Head of caudate nucleus (tissue), 42 donors: Measurements from ENCODE around the gene RHOA.
"Not testable (repeated sequence)": the region's sequence is repeated elsewhere in the genome, so short reads cannot be mapped to it uniquely, and the experiment has no call there.

Experiments used
- DNase-seq, 42 donors: peaks; one replicate each; pipeline versions ENCODE4 v3.0.0 to v3.0.0-alpha.2; 2020 to 2021; ENCODE audit warnings: mixed read lengths in 7 of 42
- intact Hi-C: fragments of 100-400 bp; cut with DNase I; formaldehyde crosslinking; loops from one replicate; pipeline ENCODE4 v1.15.0; 2022

The RHOA gene

DNA sequence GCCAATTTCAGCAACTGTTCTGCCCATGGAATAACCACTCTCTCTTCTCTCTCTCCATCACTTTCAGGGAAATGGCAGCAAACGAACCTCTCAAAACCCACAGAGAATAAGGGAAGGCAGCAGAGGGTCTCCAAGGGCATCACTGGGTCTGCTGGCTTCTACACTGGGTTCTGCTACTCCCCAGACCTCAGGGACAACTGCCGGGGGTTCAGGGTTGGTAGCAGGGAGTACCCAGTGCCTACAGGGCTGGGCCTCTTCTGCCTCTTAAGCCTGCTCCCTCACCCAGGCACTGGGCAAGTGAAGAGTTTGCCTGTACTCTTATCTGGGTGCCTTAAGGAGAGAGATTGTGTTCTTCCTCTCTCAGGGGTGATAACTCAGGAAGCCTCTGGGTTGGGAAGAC, 3.0 kb upstream of the RHOA start:
- intact Hi-C loops, result loop anchor here (10.0 kb wide), 2 partner anchors 70 to 390 kb away; partner anchors contain the start of genes IMPDH2, NDUFAF3 and USP4
- no peak for DNase-seq

DNA sequence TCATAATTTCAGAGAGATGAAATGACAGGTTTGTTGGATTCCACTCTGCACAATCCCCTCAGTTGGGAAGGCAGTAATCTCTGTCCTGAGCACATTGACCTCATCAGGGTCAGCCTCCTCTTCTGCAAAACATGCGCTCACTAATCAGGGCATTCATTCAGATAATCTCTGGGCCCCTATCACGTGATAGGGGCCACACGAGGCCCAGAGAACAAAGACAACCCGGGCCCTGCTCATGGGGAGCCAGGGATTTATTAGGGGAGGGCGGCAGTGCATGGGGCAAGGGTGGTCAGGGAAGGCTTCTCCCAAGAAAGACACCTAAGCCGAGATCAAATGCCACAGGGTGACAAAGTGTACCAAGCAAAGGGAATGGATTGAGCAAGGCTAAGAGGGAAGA, 1.6 kb upstream of the RHOA start:
- DNase-seq, result no peak
- intact Hi-C loops, result loop anchor here (10.0 kb wide), 2 partner anchors 69 to 389 kb away; partner anchors contain the start of genes IMPDH2, NDUFAF3 and USP4

DNA sequence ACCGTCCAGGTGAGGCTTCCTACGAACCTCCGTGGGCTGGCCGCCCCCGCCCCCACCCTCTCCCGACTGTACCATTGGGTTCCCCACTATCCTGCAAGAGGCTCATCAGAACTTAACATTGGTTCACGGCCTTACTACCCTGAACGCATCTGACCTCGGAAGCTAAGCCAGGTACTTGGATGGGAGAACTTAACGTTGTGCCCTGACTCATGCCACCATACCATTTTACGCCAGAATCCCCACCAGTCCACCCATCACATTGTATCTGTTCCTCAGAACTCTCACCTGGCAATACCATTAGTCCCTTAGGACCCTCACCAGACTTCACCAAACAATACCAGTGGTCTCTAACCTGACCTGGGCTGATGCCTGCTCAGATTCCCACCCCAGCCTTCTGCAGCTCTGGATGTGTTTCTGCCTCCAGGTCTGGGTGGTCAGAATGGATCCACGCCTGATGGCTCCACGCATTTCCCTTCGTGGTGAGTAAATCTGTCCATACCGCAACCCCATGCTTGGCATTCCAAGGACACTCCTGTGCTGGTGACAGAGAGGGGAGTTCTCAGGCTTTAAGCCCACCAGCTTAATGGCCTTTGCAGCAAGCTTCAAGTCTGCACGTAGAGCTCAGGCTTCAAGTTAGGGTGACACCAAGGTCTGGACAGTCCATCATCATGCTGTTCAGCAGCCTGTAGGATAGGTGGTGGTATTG, 1.0 kb upstream of the RHOA start:
- DNase-seq, result no peak
- intact Hi-C loops, result loop anchor here (10.0 kb wide), 2 partner anchors 68 to 388 kb away; partner anchors contain the start of genes IMPDH2, NDUFAF3 and USP4

DNA sequence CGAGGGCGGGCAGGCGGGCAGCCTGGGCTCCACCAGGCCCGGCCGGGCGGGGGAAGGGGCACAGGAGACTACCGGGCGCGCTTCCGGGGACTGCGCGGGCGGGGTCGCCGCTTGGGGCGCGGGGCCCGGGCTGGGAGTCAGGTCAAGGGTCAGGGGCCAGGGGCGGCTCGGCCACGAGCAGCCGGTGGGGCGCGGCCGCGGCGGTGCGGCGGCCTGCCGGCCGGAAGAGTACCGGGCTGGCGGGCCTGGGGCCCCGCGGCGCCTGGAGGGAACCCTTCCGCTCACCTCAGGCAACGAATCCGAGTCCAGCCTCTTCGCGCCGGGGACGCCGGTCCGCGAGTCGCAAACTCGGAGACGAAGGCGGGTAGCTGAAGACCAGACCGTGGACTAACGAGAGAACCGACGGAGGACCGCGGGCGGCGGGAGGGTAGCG, 225 bp downstream of the RHOA start:
- intact Hi-C loops, result loop anchor here (10.0 kb wide), 2 partner anchors 67 to 387 kb away; partner anchors contain the start of genes IMPDH2, NDUFAF3 and USP4
- peak in 39 of 42 donors; percentile 28 to 77 (median 53) for DNase-seq

DNA sequence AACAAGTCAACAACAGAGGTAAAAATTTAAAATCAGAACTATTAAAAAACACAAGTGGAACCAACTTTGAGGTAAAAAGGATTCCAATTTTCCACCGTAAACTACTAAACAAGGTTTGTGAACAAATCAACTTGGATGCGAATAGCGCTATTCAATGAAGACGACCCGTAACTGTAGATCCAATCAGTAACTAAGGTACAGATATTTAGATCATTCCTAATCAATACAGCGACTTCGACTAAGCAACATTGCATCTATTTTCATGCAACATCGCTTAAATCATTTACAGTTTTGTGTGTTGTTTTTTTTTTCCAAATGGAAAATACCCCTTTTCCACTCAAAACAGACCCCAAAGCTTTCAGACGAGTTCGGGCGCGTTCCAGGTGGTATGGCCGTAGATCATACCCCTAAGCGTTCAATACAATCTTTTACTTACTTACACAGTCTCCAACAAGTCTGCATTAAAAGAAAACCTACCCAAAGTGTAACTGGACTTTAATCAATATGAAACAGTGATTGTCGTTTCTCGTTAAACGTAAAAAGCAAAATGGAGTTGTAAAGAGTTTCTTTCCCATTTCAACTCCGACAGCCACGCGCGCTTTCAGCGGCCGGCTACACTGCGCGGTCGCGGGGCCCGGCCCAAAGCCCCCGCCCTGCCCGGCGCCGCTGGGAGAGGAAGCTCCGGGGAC, 786 bp downstream of the RHOA start:
- peak in 1 of 42 donors; percentile 42 for DNase-seq
- intact Hi-C loops, result loop anchor here (10.0 kb wide), 2 partner anchors 66 to 386 kb away; partner anchors contain the start of genes IMPDH2, NDUFAF3 and USP4

DNA sequence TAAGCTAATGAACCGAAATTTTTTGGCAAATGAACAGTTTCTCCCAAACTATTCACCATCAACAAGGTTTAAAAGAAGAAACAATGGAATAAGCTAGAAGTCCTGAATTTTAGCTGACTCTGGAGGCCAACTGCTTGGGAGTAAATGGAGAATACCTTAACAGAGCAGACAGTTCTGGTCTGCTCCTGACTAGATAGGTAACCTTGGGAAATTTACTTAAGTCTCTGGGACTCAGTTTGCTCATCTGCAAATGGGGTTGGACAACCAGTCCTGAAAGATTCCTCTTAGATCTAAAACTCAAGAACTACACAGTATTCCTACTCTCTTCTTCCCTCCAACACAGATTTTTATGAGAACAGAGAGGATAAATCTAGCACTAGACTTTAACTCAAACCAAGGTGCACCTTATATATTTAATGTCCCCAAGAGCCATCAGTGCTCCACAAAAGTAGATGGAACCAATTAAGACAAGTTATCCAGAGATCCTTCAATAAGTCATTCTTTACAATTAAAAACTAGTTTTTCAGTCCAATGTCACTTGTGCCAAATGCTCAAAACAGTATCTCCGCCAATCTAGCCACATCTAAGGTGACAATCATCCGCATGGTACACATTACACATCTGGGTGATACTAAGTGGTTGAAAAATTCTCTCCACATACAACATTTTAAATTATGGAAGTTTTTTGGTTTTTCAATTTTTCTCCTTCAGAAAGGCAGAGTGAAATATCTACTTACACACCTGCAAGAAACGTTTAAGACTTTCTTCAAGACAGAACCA, 1.5 kb downstream of the RHOA start:
- no peak for DNase-seq
- intact Hi-C loops, result loop anchor here (10.0 kb wide), 2 partner anchors 65 to 385 kb away; partner anchors contain the start of genes IMPDH2, NDUFAF3 and USP4

DNA sequence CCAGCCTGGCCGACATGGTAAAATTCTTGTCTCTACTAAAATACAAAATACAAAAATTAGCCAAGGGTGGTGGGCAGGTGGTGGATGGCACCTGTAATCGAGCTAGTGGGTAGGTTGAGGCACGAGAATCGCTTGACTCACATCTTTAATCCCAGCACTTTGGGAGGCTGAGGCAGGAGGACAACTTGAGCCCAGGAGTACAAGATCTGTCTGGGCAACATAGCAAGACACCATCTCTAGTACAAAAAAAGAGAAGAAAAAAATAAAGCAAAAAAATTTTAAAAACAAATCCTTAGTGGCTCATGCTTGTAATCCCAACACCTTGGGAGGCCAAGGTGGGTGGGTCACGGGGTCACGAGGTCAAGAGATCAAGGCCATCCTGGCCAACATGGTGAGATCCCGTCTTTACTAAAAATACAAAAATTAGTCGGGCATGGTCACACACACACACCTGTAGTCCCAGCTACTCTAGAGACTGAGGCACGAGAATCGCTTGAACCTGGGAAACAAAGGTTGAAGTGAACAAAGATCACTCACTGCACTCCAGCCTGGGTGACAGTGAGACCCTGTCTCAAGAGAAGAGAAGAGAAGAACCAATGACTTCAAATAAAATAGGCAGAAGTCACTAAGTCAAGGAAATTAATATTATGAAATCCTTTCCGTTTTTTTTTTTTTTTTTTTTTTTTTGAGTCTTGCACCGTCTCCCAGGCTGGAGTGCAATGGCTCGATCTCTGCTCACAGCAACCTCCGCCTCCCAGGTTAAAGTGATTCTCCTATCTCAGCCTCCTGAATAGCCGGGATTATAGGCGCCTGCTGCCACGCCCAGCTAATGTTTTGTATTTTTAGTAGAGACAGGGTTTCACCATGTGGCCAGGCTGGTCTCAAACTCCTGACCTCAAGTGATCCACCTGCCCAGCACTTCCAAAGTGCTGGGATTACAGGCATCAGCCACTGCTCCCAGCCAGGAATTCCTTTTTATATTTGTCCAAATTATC, 4.9 kb downstream of the RHOA start:
- intact Hi-C loops, result no loop called here
- DNase-seq, result no peak

DNA sequence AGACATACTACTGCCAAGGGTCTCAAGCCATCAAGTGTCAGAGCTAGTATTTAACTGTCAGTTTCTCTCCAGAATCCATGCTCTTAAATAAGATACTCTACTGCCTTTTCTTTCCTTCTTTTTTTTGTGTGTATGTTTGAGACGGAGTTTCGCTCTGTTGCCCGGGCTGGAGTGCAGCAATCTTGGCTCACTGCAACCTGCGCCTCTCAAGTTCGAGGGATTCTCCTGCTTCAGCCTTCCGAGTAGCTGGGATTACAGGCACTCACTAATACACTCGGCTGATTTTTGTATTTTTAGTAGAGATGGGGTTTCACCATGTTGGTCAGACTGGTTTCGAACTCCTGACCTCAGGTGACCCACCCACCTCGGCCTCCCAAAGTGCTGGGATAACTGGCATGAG, 6.2 kb downstream of the RHOA start:
- intact Hi-C loops, DNase-seq: not testable (repeated sequence)

DNA sequence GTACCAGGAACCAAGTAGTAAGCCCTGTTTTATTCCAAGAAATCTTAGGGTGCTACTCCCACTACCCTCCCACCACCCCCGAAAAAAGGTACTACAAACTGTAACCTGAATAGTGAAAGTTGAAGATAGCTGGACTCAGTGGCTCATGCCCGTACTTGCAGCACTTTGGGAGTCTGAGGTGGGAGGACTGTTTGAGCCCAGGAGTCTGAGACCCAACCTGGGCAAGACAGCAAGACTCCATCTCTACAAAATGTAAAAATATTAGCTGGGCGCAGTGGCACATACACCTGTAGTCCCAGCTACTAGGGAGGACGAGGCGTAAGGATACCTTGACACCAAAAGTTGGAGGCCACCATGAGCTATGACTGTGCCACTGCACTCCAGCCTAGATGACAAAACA, 7.9 kb downstream of the RHOA start:
- no peak for DNase-seq
- intact Hi-C loops, result no loop called here

DNA sequence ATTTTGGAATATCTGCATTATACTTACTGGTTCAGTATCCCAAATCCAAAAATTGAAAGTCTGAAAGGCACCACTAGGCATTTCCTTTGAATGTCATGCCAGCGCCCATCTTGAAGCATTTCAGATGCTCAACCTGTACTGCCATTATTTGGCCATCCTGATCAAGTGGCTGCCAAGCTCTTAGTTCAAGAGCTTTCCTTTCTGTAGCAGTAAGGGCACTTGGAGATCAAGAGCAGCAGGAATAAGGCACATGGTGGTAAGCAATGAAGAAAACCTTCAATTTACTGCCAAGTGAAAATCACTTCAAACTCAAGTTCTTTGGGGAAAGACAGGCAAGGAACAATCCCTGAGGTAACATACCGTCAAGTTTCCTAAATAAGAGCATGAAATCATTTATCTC, 10.0 kb downstream of the RHOA start:
- intact Hi-C loops, result no loop called here
- DNase-seq, result no peak

DNA sequence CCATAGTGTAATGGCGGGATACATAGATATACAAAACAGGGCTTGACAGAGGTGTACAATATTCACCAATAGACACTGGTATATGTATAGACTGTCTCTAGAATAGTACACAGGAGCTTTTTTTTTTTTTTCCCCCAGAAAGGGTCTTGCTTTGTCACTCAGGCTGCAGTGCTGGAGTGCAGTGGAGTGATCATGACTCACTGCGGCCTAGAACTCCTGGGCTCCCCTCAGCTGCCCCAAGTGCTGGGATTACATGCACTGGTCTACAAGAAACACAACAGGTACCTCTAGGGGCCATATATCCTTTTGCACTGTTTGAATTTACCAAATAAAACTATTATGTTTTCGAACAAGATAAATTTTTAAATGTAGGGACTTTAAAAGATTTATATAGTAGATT, 12.3 kb downstream of the RHOA start:
- DNase-seq, result no peak
- intact Hi-C loops, result no loop called here

DNA sequence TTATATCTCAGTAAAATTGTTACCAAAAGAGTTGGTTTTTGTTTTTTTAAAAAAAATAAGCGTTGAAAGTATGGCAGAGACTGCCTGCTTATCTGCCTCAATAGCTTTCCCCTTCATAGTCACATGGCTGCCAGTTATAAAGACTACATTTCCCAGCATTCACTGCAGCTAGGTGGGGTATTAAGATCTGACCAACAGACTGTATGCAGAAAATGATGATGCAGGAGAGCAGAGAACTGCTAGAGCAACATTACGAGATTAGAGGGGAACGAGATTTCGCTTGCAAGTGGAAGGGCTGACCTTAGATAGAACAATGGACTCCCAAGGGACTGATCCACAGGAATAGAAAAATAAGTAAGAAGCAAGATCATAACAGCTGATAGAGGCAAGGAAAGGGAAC, 14.3 kb downstream of the RHOA start:
- peak in 3 of 42 donors; percentile 24 to 40 (median 35) for DNase-seq
- intact Hi-C loops, result no loop called here

DNA sequence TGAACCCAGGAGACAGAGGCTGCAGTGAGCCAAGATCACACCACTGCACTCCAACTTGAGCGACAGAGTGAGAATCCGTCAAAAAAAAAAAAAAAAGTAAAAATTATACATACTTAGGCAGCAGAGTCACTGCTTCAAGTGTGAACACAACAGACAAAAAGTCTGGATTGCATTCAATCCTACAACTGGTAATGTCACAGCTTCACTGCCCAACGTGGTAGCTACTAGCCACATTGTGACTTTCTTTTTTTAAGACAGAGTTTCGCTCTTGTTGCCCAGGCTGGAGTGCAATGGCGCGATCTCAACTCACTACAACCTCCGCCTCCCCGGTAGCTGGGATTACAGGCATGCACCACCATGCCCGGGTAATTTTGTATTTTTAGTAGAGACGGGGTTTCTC, 20.5 kb downstream of the RHOA start:
- DNase-seq, intact Hi-C loops: not testable (repeated sequence)

DNA sequence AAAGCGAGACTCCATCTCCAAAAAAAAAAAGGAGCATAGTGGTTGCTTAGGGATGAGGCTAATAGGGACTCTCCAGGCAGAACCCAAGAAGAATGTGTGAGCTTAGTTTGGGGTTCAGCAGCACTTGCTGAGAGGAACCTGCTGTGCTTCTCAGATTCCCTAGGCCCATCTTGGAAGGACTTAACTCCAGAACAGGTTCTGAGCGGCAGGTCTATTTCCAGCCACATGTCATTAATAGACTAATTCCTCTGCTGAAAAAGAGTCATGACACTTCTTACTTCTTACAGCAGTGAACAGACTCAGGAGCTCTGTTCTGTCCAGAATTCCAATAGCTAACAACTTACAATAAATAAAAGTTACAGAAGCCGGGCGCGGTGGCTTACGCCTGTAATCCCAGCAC, 22.5 kb downstream of the RHOA start:
- no peak for DNase-seq

DNA sequence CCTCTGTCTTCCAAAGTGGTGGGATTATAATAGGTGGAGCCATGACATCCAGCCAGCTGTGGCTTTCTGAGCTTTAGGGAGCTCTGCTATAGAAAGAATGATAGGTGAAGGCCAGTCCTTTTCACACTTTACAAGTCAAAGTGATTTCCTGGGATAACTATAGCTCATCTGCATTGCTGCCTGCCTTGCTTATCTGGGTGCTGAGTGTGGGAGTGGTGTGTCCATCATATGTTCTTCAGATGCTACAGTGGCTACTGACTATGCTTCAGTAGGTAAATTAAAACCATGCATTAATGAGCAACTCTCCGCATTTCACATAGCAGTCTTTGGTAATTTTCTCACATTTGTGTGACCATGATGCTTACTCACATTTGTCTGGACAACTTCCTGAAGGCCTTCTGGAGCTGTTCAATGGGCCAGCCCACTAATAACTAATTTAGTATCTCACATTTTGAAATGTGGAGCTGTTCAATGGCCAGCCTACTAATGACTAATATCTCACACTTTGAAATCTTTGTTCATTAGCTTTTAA, 23.4 kb downstream of the RHOA start:
- intact Hi-C loops, result no loop called here
- DNase-seq, result no peak

More for the DNA sequence above, 22.5 kb downstream of the RHOA start:
- intact Hi-C loops, result no loop called here

DNA sequence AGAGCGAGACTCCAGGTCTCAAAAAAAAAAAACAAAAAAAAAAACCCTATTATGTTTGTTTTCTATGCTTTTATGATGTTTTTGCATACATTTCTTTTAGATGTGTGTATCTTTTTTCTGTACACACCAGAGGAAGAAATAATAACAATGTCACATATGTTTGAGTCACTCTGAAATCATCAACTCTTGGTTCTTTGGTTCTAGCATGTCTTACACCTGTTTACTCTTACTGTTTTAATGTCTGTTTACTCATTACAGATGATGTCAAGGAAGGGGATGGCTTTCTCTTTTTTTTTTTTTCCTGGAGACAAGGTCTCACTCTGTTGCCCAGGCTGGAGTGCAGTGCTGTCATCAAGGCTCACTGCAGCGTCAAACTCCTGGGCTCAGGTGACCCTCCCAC, 24.1 kb downstream of the RHOA start:
- no peak for DNase-seq
- intact Hi-C loops, result no loop called here

DNA sequence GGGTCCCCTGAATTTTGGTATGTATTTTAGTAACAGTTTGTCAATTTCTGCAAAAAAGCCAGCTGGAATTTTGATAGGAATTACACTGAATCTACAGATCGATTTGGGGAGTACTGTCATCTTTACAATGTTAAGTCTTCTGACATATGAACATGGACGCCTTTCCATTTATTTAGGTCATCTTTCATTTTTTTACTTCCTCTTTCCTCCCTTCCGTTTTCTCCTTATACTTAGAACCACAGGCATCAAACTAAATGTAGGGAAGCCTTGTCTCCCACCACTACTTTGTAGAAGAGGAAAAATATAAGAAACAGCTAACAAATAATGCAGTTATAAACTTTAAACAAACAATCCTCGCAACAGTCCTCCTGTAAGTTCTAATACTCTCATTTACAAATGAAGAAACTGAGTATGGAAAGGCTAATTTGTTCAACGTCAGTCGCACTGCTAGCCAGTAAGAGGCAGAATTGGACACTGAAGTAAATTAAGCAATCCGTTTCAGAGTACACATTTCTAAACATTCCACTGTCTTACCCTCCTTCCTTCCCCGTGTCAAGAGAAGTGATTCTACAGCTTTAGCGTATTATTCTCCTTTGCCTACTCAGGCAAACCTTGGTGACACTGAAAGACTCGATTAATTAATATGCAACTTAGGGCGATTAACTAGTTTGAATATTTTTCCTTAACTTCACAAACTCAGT, 25.6 kb downstream of the RHOA start:
- intact Hi-C loops, result no loop called here

More for the DNA sequence above, 25.6 kb downstream of the RHOA start:
- no peak for DNase-seq
